HCT116 (cell line): ENCODE measurements around the gene GGCX. TPM values are rescaled to one million over a fixed set of nuclear protein-coding genes. Genes with fewer than 3 reads are reported as not detected.

Experiments used
- ATAC-seq: fragments of 200-7000 bp; cut with Tn5 transposase; 2 replicates; pipeline ENCODE4 v1.9.1; 2020; ENCODE audit warnings: mild to moderate bottlenecking, moderate library complexity
- BruUV-seq: library from RNA; stranded (reverse); fragments of 400-500 nt; replicated peaks from 2 replicates; lab custom pipeline; 2021; lab: Mats Ljungman, UMichigan
- CTCF ChIA-PET: fragments of 300-600 bp; sonication (Branson Sonifier 250); formaldehyde crosslinking; loops from one replicate; lab custom pipeline; 2021; ENCODE audit warnings: antibody characterized with exemption; lab: Charles Lee
- POLR2A ChIA-PET: fragments of 300-600, 350-600 bp; sonication (Branson Sonifier 250); formaldehyde crosslinking; loops from one replicate; lab custom pipeline; 2021; ENCODE audit warnings: antibody characterized with exemption; lab: Charles Lee
- RAD21 ChIA-PET, 2 experiments: fragments of 300-600 bp; sonication (Branson Sonifier 250); formaldehyde crosslinking; loops; one replicate each; lab custom pipeline; 2023; ENCODE audit warnings: low total read pairs in 2 of 2; ENCODE audit not compliant: uncharacterized antibody in 2 of 2, unreplicated experiment in 2 of 2, low non-redundant PET in 1 of 2; lab: Charles Lee
- DNase-seq: peaks from one replicate; pipeline ENCODE4 v3.0.0-alpha.2; 2010; ENCODE audit warnings: low read depth, low spot score
- H2AFZ ChIP-seq: fragments of 200-600 bp; shearing (Covaris generic), sonication (generic); 2 replicates; pipeline ENCODE4 v1.6.1; 2017; ENCODE audit warnings: low read depth, mixed run types, mixed read lengths, antibody characterized with exemption, low read length; ENCODE audit not compliant: poor library complexity, severe bottlenecking
- H3K27ac ChIP-seq: 2 replicates; pipeline ENCODE4 v1.5.1; 2012; ENCODE audit warnings: low read depth, low read length
- H3K27me3 ChIP-seq: fragments of 200-600 bp; sonication (generic); 2 replicates; pipeline ENCODE4 v1.6.1; 2016; ENCODE audit warnings: mixed run types, low read length, mixed read lengths; ENCODE audit not compliant: insufficient read depth
- H3K36me3 ChIP-seq, 2 experiments: fragments of 200-500 bp in 1 of 2; fragments of 200-600 bp in 1 of 2; sonication (Bioruptor generic) in 1 of 2; sonication (generic) in 1 of 2; 2 replicates each; pipeline versions ENCODE4 v1.5.1 to v1.6.1; 2014 to 2016; ENCODE audit warnings: low read length in 2 of 2, inconsistent platforms in 1 of 2, mixed read lengths in 1 of 2, mixed run types in 1 of 2; ENCODE audit not compliant: insufficient read depth in 2 of 2, control insufficient read depth in 1 of 2
- H3K4me1 ChIP-seq, 2 experiments: fragments of 200-600 bp in 1 of 2; sonication (generic) in 1 of 2; 2 replicates each; pipeline versions ENCODE4 v1.5.1 to v1.6.1; 2012 to 2017; ENCODE audit warnings: low read length in 2 of 2, inconsistent platforms in 1 of 2, mild to moderate bottlenecking in 1 of 2, mixed read lengths in 1 of 2, mixed run types in 1 of 2, moderate library complexity in 1 of 2; ENCODE audit not compliant: insufficient read depth in 2 of 2, control insufficient read depth in 1 of 2
- H3K4me2 ChIP-seq: fragments of 200-600 bp; sonication (generic); 2 replicates; pipeline ENCODE4 v1.6.1; 2017; ENCODE audit warnings: mixed run types, low read length, mixed read lengths
- H3K4me3 ChIP-seq, 2 experiments: fragments of 200-600 bp in 1 of 2; sonication (generic) in 1 of 2; replicated peaks in 1 of 2; 2 replicates each; pipeline ENCODE4 v1.5.1; 2011 to 2016; ENCODE audit warnings: low read length in 2 of 2, control low read depth in 1 of 2, low read depth in 1 of 2, mild to moderate bottlenecking in 1 of 2, mixed read lengths in 1 of 2, mixed run types in 1 of 2
- H3K79me2 ChIP-seq: fragments of 200-600 bp; sonication (generic); 2 replicates; pipeline ENCODE4 v1.6.1; 2017; ENCODE audit warnings: mild to moderate bottlenecking, mixed run types, low read length, moderate library complexity, mixed read lengths; ENCODE audit not compliant: insufficient read depth
- H3K9ac ChIP-seq: fragments of 200-600 bp; sonication (generic); 2 replicates; pipeline ENCODE4 v1.6.1; 2016; ENCODE audit warnings: low read length, mixed read lengths
- H3K9me2 ChIP-seq: fragments of 200-600 bp; sonication (generic), shearing (Covaris generic); 2 replicates; pipeline ENCODE4 v1.6.1; 2017; ENCODE audit warnings: mixed run types, mild to moderate bottlenecking, moderate library complexity; ENCODE audit not compliant: insufficient read depth
- H3K9me3 ChIP-seq, 2 experiments: fragments of 200-500 bp in 1 of 2; fragments of 200-600 bp in 1 of 2; sonication (Bioruptor generic) in 1 of 2; sonication (generic) in 1 of 2; 2 replicates each; pipeline ENCODE4 v1.6.1; 2014 to 2017; ENCODE audit warnings: low read length in 2 of 2, mixed read lengths in 2 of 2, inconsistent platforms in 1 of 2, low read depth in 1 of 2, mild to moderate bottlenecking in 1 of 2, mixed run types in 1 of 2, moderate library complexity in 1 of 2; ENCODE audit not compliant: control insufficient read depth in 1 of 2, insufficient read depth in 1 of 2
- H4K20me1 ChIP-seq: fragments of 200-600 bp; sonication (generic), shearing (Covaris generic); 2 replicates; pipeline ENCODE4 v1.6.1; 2017; ENCODE audit warnings: mixed run types, mild to moderate bottlenecking, moderate library complexity; ENCODE audit not compliant: insufficient read depth
- CBX3 ChIP-seq: IDR thresholded peaks from 2 replicates; pipeline ENCODE4 v1.6.1; 2012; ENCODE audit warnings: low read depth
- EGR1 ChIP-seq: IDR thresholded peaks from 2 replicates; pipeline ENCODE4 v1.6.1; 2012; ENCODE audit warnings: low read depth
- ELF1 ChIP-seq: IDR thresholded peaks from 2 replicates; pipeline ENCODE4 v1.6.1; 2012; ENCODE audit warnings: low read depth, borderline replicate concordance
- EZH2 ChIP-seq: fragments of 200-600 bp; sonication (generic); IDR thresholded peaks from 2 replicates; pipeline ENCODE4 v1.6.1; 2017; ENCODE audit warnings: antibody characterized with exemption, mixed run types
- EZH2phosphoT487 ChIP-seq: fragments of 200-600 bp; IDR thresholded peaks from 2 replicates; pipeline ENCODE4 v1.6.1; 2018; ENCODE audit warnings: antibody characterized with exemption, borderline replicate concordance
- FOSL1 ChIP-seq: IDR thresholded peaks from 2 replicates; pipeline ENCODE4 v1.6.1; 2012; ENCODE audit warnings: low read depth
- JUND ChIP-seq: IDR thresholded peaks from 2 replicates; pipeline ENCODE4 v1.6.1; 2012
- POLR2AphosphoS5 ChIP-seq: IDR thresholded peaks from 2 replicates; pipeline ENCODE4 v1.6.1; 2011; ENCODE audit warnings: mild to moderate bottlenecking, low read depth, low read length, moderate library complexity
- RAD21 ChIP-seq: IDR thresholded peaks from 2 replicates; pipeline ENCODE4 v1.6.1; 2012; ENCODE audit warnings: low read depth, mild to moderate bottlenecking
- SIN3A ChIP-seq: IDR thresholded peaks from 2 replicates; pipeline ENCODE4 v1.6.1; 2012; ENCODE audit warnings: low read depth
- SRF ChIP-seq: IDR thresholded peaks from 2 replicates; pipeline ENCODE4 v1.6.1; 2012; ENCODE audit warnings: low read depth
- YY1 ChIP-seq: IDR thresholded peaks from 2 replicates; pipeline ENCODE4 v1.6.1; 2011; ENCODE audit warnings: low read length, low read depth, moderate library complexity, mild to moderate bottlenecking; ENCODE audit not compliant: insufficient replicate concordance; ENCODE audit errors: extremely low read depth
- intact Hi-C: fragments of 100-400 bp; cut with micrococcal nuclease; formaldehyde crosslinking; loops from 2 replicates; pipeline ENCODE4 v1.10.0; 2022
- total RNA-seq: library from RNA; stranded (reverse); gene quantifications from one replicate; pipeline ENCODE4 v1.2.1, GENCODE V29; 2021; ENCODE audit not compliant: unreplicated experiment
- TF ChIP-seq, protein P1 (sequence below): IDR thresholded peaks from 2 replicates; pipeline ENCODE4 v1.6.1; 2011; ENCODE audit warnings: mild to moderate bottlenecking, low read length, moderate library complexity; ENCODE audit not compliant: insufficient replicate concordance; ENCODE audit errors: extremely low read depth

GGCX gene
- total RNA-seq, 1 experiment from 2014 or later, result 43.5 TPM

DNA sequence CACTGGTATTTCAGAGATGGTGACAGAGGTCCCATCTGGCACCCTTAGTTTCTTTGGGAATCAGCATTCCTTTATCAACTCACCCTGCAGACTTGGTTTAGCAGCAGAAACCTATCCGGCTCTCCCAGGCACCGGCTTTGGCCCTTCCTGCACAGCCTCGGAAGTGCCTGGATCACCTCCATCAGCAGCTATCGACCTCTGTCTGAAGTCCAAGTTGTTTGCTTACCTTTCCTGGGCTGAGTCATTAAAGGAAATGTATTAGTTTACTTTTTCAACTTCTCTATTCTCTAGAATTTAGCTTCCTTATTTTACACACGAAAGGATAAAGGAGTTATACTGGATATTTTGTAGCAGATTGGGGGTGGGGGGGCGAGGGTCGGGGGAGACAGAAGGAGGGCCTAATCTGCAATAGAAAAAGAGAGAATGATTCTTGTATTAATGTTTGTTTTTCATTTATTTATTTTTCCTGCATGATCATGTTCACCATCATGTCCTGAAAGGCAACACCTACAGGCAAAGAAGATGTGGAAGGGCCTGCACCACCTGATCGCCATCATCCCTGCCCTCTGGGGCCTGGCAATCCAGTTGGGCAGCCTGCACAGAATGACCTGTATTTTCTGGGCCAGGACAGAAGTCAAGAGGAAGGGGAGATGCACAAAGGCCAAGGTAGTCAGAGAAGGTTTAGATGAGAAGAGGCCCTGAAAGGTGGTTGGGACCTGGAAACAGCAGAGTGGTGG, 44.5 kb downstream of the GGCX start:
- DNase-seq (no peak), ATAC-seq (no peak; the same call in 1 of the 2 replicates)
- H3K27ac ChIP-seq, result no peak overlapping the region
- H3K27me3 ChIP-seq, result no peaks in the 10 kb centered on the region
- H4K20me1 ChIP-seq, result no peaks in the 10 kb centered on the region
- no peaks in the 10 kb centered on the region for H3K79me2 ChIP-seq
- intact Hi-C loops, result no loop called here
- H3K9me2 ChIP-seq, result no peaks in the 10 kb centered on the region
- no peak for TF ChIP-seq YY1
- peak; percentile 34; the same call in 1 of the 2 replicates for TF ChIP-seq FOSL1
- peak; percentile 23; the same call in 1 of the 2 replicates for TF ChIP-seq JUND
- H3K4me3 ChIP-seq, result no peak overlapping the region
- no peaks in the 10 kb centered on the region for H3K9me3 ChIP-seq
- no TSS peak for BruUV-seq
- ChIA-PET POLR2A (interaction anchor here (0.6 to 1.4 kb wide), 5 partner anchors 12 to 72 kb away, joined by 3 to 5 read pairs (median 4); partner anchors contain the start of gene MAT2A), RAD21 (no interaction called here), CTCF (interaction anchor here (1.0 kb wide), 1 partner anchor 17 kb away, joined by 3 read pairs; no protein-coding TSS in a partner anchor)
- no peaks in the 10 kb centered on the region for H3K36me3 ChIP-seq
- H3K9ac ChIP-seq, result no peak overlapping the region
- peak overlapping the region; percentile 34 for H3K4me2 ChIP-seq
- H2AFZ ChIP-seq, result peak overlapping the region; percentile 50
- peaks cover 2 to 31% of the 10 kb centered on the region in 2 experiments; a peak in 3 of 4 replicates for H3K4me1 ChIP-seq

DNA sequence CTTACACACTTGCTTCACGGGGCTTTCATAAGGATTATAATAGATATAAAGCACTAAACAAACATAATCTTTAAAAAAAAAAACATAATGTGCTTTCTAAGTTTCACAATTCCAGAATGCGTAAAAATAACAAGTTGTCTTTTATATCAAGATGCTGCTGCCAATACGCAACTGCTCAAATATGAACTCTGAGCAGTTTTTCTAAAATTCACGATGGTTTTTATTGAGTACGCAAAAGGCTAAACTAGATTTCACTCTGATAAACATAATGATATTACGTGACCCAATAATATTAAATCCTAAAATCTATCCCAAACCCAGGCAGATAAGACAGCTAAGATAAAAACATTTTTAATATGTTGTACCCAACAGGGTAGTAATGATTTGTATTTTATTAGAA, 47.0 kb downstream of the GGCX start:
- H3K9me3 ChIP-seq, result no peaks in the 10 kb centered on the region
- CTCF ChIA-PET, result no interaction called here
- TF ChIP-seq SRF, result no peak
- TF ChIP-seq RAD21, result no peak
- no peak for TF ChIP-seq CBX3
- no peak for TF ChIP-seq POLR2AphosphoS5
- TF ChIP-seq ELF1, result no peak
- no peak for TF ChIP-seq EGR1
- TF ChIP-seq EZH2, result no peak
- TF ChIP-seq YY1, result no peak
- no peak for TF ChIP-seq JUND
- TF ChIP-seq EZH2phosphoT487, result no peak
- no peak for TF ChIP-seq SIN3A
- TF ChIP-seq, protein P1, sequence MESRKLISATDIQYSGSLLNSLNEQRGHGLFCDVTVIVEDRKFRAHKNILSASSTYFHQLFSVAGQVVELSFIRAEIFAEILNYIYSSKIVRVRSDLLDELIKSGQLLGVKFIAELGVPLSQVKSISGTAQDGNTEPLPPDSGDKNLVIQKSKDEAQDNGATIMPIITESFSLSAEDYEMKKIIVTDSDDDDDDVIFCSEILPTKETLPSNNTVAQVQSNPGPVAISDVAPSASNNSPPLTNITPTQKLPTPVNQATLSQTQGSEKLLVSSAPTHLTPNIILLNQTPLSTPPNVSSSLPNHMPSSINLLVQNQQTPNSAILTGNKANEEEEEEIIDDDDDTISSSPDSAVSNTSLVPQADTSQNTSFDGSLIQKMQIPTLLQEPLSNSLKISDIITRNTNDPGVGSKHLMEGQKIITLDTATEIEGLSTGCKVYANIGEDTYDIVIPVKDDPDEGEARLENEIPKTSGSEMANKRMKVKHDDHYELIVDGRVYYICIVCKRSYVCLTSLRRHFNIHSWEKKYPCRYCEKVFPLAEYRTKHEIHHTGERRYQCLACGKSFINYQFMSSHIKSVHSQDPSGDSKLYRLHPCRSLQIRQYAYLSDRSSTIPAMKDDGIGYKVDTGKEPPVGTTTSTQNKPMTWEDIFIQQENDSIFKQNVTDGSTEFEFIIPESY, result no peak
- POLR2A ChIA-PET, result interaction anchor here (1.1 to 2.0 kb wide), 3 partner anchors 9 to 24 kb away, joined by 4 to 9 read pairs (median 6); partner anchors contain the start of gene MAT2A
- no peak overlapping the region for H3K27ac ChIP-seq
- RAD21 ChIA-PET, result no interaction called here
- H4K20me1 ChIP-seq, result no peaks in the 10 kb centered on the region
- H3K4me2 ChIP-seq, result no peak overlapping the region
- ATAC-seq (no peak), DNase-seq (no peak)
- no peak overlapping the region for H3K4me3 ChIP-seq
- H3K9me2 ChIP-seq, result no peaks in the 10 kb centered on the region
- BruUV-seq, result no TSS peak
- peak overlapping the region; percentile 22 for H2AFZ ChIP-seq
- intact Hi-C loops, result no loop called here
- peaks cover 7 to 37% of the 10 kb centered on the region in 2 experiments; a peak in 3 of 4 replicates for H3K4me1 ChIP-seq
- H3K27me3 ChIP-seq, result no peaks in the 10 kb centered on the region
- no peaks in the 10 kb centered on the region for H3K79me2 ChIP-seq
- no peak overlapping the region for H3K9ac ChIP-seq
- no peaks in the 10 kb centered on the region for H3K36me3 ChIP-seq
